CD14-positive monocyte (primary cell): ENCODE measurements around the gene TXN. TPM values are rescaled to one million over a fixed set of nuclear protein-coding genes. Genes with fewer than 3 reads are reported as not detected.

Source experiments
- DNase-seq, 3 donors: peaks; one replicate each; pipeline ENCODE4 v3.0.0-alpha.2; 2011 to 2022
- H2AFZ ChIP-seq: 2 replicates; pipeline ENCODE4 v1.6.0; 2012; ENCODE audit warnings: mild to moderate bottlenecking, low read depth, low read length, inconsistent platforms; ENCODE audit not compliant: insufficient read depth, poor library complexity, severe bottlenecking
- H3K27ac ChIP-seq, 2 donors: 1 replicate in 1 of 2; 2 replicates in 1 of 2; pipeline ENCODE4 v1.5.1; 2012 to 2013; ENCODE audit warnings: low read length in 2 of 2, control low read depth in 1 of 2, inconsistent platforms in 1 of 2, low read depth in 1 of 2, mild to moderate bottlenecking in 1 of 2
- H3K27me3 ChIP-seq, 2 donors: one replicate each; pipeline versions ENCODE4 v1.6.0 to v1.6.1; 2011 to 2013; ENCODE audit warnings: low read length in 2 of 2; ENCODE audit not compliant: control insufficient read depth in 2 of 2, insufficient read depth in 2 of 2
- H3K36me3 ChIP-seq, 2 donors: replicated peaks in 1 of 2; 1 replicate in 1 of 2; 2 replicates in 1 of 2; pipeline versions ENCODE4 v1.5.1 to v1.6.1; 2012 to 2013; ENCODE audit warnings: low read length in 2 of 2, control low read depth in 1 of 2, inconsistent platforms in 1 of 2, mild to moderate bottlenecking in 1 of 2; ENCODE audit not compliant: insufficient read depth in 2 of 2, control insufficient read depth in 1 of 2
- H3K4me1 ChIP-seq, 2 donors: 1 replicate in 1 of 2; 2 replicates in 1 of 2; pipeline versions ENCODE4 v1.5.1 to v1.6.1; 2012 to 2013; ENCODE audit warnings: low read length in 2 of 2, control low read depth in 1 of 2, inconsistent platforms in 1 of 2, mild to moderate bottlenecking in 1 of 2, moderate library complexity in 1 of 2; ENCODE audit not compliant: insufficient read depth in 2 of 2, control insufficient read depth in 1 of 2
- H3K4me2 ChIP-seq: replicated peaks from 2 replicates; pipeline ENCODE3; 2012; ENCODE audit warnings: low read length, moderate library complexity, mild to moderate bottlenecking; ENCODE audit not compliant: poor library complexity, severe bottlenecking; ENCODE audit errors: extremely low read depth
- H3K4me3 ChIP-seq, 3 experiments: fragments of 200-600 bp in 1 of 3; sonication (generic) in 1 of 3; replicated peaks in 1 of 3; 1 replicate in 2 of 3; 2 replicates in 1 of 3; pipeline ENCODE4 v1.5.1; 2011 to 2013; ENCODE audit warnings: low read length in 3 of 3, mild to moderate bottlenecking in 3 of 3, control low read depth in 2 of 3, low read depth in 2 of 3, inconsistent platforms in 1 of 3, moderate library complexity in 1 of 3
- H3K79me2 ChIP-seq: 2 replicates; pipeline ENCODE4 v1.6.0; 2012; ENCODE audit warnings: mild to moderate bottlenecking, control low read depth, inconsistent platforms, low read length, moderate library complexity; ENCODE audit not compliant: insufficient read depth
- H3K9ac ChIP-seq: 2 replicates; pipeline ENCODE4 v1.6.0; 2017; ENCODE audit warnings: low read length, mild to moderate bottlenecking; ENCODE audit not compliant: insufficient read depth, poor library complexity, severe bottlenecking
- H3K9me3 ChIP-seq, 2 donors: replicated peaks in 1 of 2; 1 replicate in 1 of 2; 2 replicates in 1 of 2; pipeline versions ENCODE4 v1.5.1 to v1.6.1; 2012 to 2013; ENCODE audit warnings: low read length in 2 of 2, control low read depth in 1 of 2; ENCODE audit not compliant: control insufficient read depth in 1 of 2, insufficient read depth in 1 of 2
- H4K20me1 ChIP-seq: 2 replicates; pipeline ENCODE4 v1.6.0; 2012; ENCODE audit warnings: mild to moderate bottlenecking, low read length, control low read depth, moderate library complexity; ENCODE audit not compliant: insufficient read depth
- H3K27ac Mint-ChIP-seq, 7 donors: one replicate each; pipeline ENCODE4 v1.8.0; 2020; ENCODE audit warnings: mild to moderate bottlenecking in 7 of 7, mixed read lengths in 7 of 7, moderate library complexity in 6 of 7, inconsistent platforms in 2 of 7
- H3K27me3 Mint-ChIP-seq, 3 donors: one replicate each; pipeline ENCODE4 v1.8.0; 2021 to 2022; ENCODE audit warnings: low read depth in 3 of 3, mild to moderate bottlenecking in 3 of 3, mixed read lengths in 3 of 3, moderate library complexity in 3 of 3, inconsistent platforms in 1 of 3
- H3K36me3 Mint-ChIP-seq, 2 donors: one replicate each; pipeline ENCODE4 v1.8.0; 2020; ENCODE audit warnings: mixed read lengths in 2 of 2, inconsistent platforms in 1 of 2, mild to moderate bottlenecking in 1 of 2
- H3K4me1 Mint-ChIP-seq: one replicate; pipeline ENCODE4 v1.8.0; 2020; ENCODE audit warnings: mild to moderate bottlenecking, mixed read lengths
- H3K4me3 Mint-ChIP-seq, 2 donors: one replicate each; pipeline ENCODE4 v1.8.0; 2020; ENCODE audit warnings: mild to moderate bottlenecking in 2 of 2, mixed read lengths in 2 of 2, moderate library complexity in 1 of 2
- H3K9me3 Mint-ChIP-seq, 7 donors: one replicate each; pipeline ENCODE4 v1.8.0; 2020 to 2022; ENCODE audit warnings: mixed read lengths in 7 of 7, mild to moderate bottlenecking in 6 of 7, moderate library complexity in 6 of 7, inconsistent platforms in 2 of 7
- CTCF ChIP-seq: fragments of 200-600 bp; IDR thresholded peaks from one replicate; pipeline ENCODE4 v1.8.0; 2022; ENCODE audit warnings: antibody characterized with exemption, mild to moderate bottlenecking
- WGBS: methylation state at CpG from one replicate; pipeline ENCODE4 v1.1.5; 2013; ENCODE audit warnings: missing lambda C conversion rate; ENCODE audit not compliant: insufficient coverage; 5-methylcytosine and 5-hydroxymethylcytosine counted together
- intact Hi-C, 2 donors: fragments of 100-400 bp; cut with micrococcal nuclease; formaldehyde crosslinking; loops; one replicate each; pipeline versions ENCODE4 v1.15.0 to v1.15.1; 2023
- polyA plus RNA-seq, 3 donors: library from polyadenylated mRNA; depleted of rRNA in 1 of 3; unstranded in 2 of 3; stranded (reverse) in 1 of 3; fragments of 300-500 nt in 2 of 3; fragments of >200 nt in 1 of 3; fragmentation: Illumina TruSeq in 2 of 3; gene quantifications; 1 replicate in 2 of 3; 2 replicates in 1 of 3; pipeline ENCODE4 v1.2.3, GENCODE V29; 2012 to 2021

TXN gene
- polyA plus RNA-seq, 3 donors, result 91.8 to 224 (median 209) TPM

GRCh38 chr9:110261632-110262031 is 5.3 kb upstream of the TXN start:
- H3K9me3 Mint-ChIP-seq, result peaks cover 0 to 8% (median 0%) of the 10 kb centered on the region in 7 donors
- Histone ChIP-seq H4K20me1 (no peaks in the 10 kb centered on the region), H3K9ac (no peak overlapping the region), H3K4me1 (peaks cover 22 to 23% of the 10 kb centered on the region in 2 donors), H3K4me2 (no peak overlapping the region), H3K4me3 (no peak overlapping the region), H3K27me3 (no peaks in the 10 kb centered on the region), H3K79me2 (no peaks in the 10 kb centered on the region), H3K9me3 (no peaks in the 10 kb centered on the region), H3K27ac (no peak overlapping the region), H3K36me3 (no peaks in the 10 kb centered on the region), H2AFZ (no peak overlapping the region)
- intact Hi-C loops, result no loop called here
- H3K4me3 Mint-ChIP-seq, result no peak overlapping the region
- H3K4me1 Mint-ChIP-seq, result peaks cover 27% of the 10 kb centered on the region
- H3K27ac Mint-ChIP-seq, result peak overlapping the region in 1 of 7 donors; percentile 50
- no peak for TF ChIP-seq CTCF
- H3K36me3 Mint-ChIP-seq, result no peaks in the 10 kb centered on the region
- no peak for DNase-seq
- WGBS, result no CpG with 5 or more reads among the region's 5 CpGs
- H3K27me3 Mint-ChIP-seq, result peaks cover 2 to 5% (median 2%) of the 10 kb centered on the region in 3 donors

- no peak overlapping the region for H2AFZ ChIP-seq
- no peak for DNase-seq
- H3K36me3 ChIP-seq, result no peaks in the 10 kb centered on the region
- H3K4me1 ChIP-seq, result peaks cover 22 to 23% of the 10 kb centered on the region in 2 donors
- no peaks in the 10 kb centered on the region for H4K20me1 ChIP-seq
- H3K27ac ChIP-seq, result no peak overlapping the region
- no peak overlapping the region for H3K4me3 ChIP-seq
- TF ChIP-seq CTCF, result no peak
- no peak overlapping the region for H3K4me2 ChIP-seq
- no peaks in the 10 kb centered on the region for H3K27me3 ChIP-seq
- Mint-ChIP-seq H3K27me3 (peaks cover 2 to 5% (median 2%) of the 10 kb centered on the region in 3 donors), H3K9me3 (peaks cover 0 to 8% (median 2%) of the 10 kb centered on the region in 7 donors), H3K4me1 (peaks cover 27% of the 10 kb centered on the region), H3K27ac (no peak overlapping the region), H3K4me3 (no peak overlapping the region), H3K36me3 (no peaks in the 10 kb centered on the region)
- peaks cover 4% of the 10 kb centered on the region for H3K79me2 ChIP-seq
- intact Hi-C loops, result no loop called here
- no peak overlapping the region for H3K9ac ChIP-seq
- WGBS, result 100% methylated on average over 3 of the region's 4 CpGs
- no peaks in the 10 kb centered on the region for H3K9me3 ChIP-seq
Measured at GRCh38 chr9:110260911-110261310, 4.6 kb upstream of the TXN start.
